ENCODE data around the gene JAG2. TPM values are rescaled to one million over a fixed set of nuclear protein-coding genes. Genes with fewer than 3 reads are reported as not detected.
A peak's percentile ranks its signal among the peaks of the same experiment; 100 is the strongest.

Gene JAG2
- total RNA-seq, 1 experiment from 2014 or later = 85.9 TPM

GRCh38 chr14:105167303-105168092 is 1.1 kb downstream of the JAG2 start (continued):
- TF ChIP-seq FOSL1 (IDR thresholded peaks at IDR 0.05; ENCODE audit: low read depth) (no peak), POLR2AphosphoS5 (IDR thresholded peaks at IDR 0.05; ENCODE audit: low read depth, low read length) (peak; percentile 13; the same call in 1 of the 2 replicates), SRF (IDR thresholded peaks at IDR 0.05; ENCODE audit: low read depth) (no peak), TCF7L2 (IDR thresholded peaks at IDR 0.05; ENCODE audit: borderline replicate concordance, extremely low read depth, insufficient read depth, insufficient read length) (peak; percentile 62), EZH2phosphoT487 (IDR thresholded peaks at IDR 0.05; ENCODE audit: borderline replicate concordance) (no peak), YY1 (IDR thresholded peaks at IDR 0.05; ENCODE audit: extremely low read depth, insufficient replicate concordance, low read depth, low read length) (no peak), ATF3 (IDR thresholded peaks at IDR 0.05) (no peak), EZH2 (IDR thresholded peaks at IDR 0.05) (no peak)

DNA sequence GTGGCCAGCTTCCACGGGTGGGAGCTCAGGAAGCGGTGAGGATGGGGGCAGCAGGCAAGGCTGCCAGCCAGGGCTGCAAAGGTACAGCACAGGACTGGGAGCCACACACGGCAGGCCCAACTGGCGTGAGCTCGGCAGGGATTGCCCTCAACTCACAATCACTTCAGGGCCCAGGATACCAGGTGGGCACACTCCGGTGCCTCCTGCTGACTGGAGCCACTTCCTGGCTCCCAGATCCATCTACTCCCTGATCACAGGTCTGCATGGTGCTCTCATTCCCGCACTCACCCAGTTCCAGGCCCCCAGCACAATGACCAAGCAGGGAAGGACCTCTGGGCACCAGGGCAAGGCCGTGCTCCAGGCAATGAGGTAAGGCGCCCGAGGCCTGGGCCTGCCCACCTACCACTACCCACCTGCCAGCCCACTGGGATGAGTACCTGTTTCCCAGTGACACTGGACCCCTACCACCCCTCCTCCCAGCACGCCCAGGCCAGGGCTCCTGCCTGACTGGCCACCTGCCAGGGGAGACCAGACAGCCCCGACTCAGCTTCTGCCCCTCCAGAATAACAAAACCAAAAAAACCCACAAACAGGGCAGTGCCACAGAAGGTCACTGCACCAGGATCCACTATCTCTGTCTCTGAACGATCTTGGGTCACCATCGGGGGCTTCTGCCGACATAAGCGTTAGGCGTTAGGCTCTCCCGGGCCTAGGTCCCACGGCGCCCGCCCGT is 1.8 kb downstream of the JAG2 start:
- peak overlapping the region; percentile 55 to 65 for H3K4me3 ChIP-seq (replicated peaks in 1 of 2; ENCODE audit: low read depth in 1 of 2, low read length in 2 of 2)
- ChIA-PET CTCF (interaction anchor here (1.5 kb wide), 1 partner anchor 15 kb away, joined by 4 read pairs; no protein-coding TSS in a partner anchor), RAD21 (ENCODE audit: low non-redundant PET in 1 of 2, low total read pairs in 2 of 2, uncharacterized antibody in 2 of 2, unreplicated experiment in 2 of 2) (no interaction called here), POLR2A (no interaction called here)
- H3K36me3 ChIP-seq (ENCODE audit: control insufficient read depth in 1 of 2, insufficient read depth in 2 of 2, low read length in 2 of 2) = peaks cover 0 to 3% of the 10 kb centered on the region in 2 experiments; a peak in 1 of 4 replicates
- H3K4me1 ChIP-seq (ENCODE audit: control insufficient read depth in 1 of 2, insufficient read depth in 2 of 2, low read length in 2 of 2) = peaks cover 45 to 73% of the 10 kb centered on the region in 2 experiments
- H2AFZ ChIP-seq (ENCODE audit: low read depth, low read length, poor library complexity, severe bottlenecking) = no peak overlapping the region
- H3K9ac ChIP-seq (ENCODE audit: low read length) = peak overlapping the region; percentile 94
- DNase-seq (ENCODE audit: low read depth, low spot score) (no peak), ATAC-seq (no peak)
- BruUV-seq (replicated peaks) = TSS peak; percentile 57
- H3K27ac ChIP-seq (ENCODE audit: low read depth, low read length) = peak overlapping the region; percentile 93
- intact Hi-C loops (cut with micrococcal nuclease) = loop anchor here (2.0 to 10.0 kb wide), 2 partner anchors 74 to 192 kb away; partner anchors contain the start of gene AHNAK2
- no peaks in the 10 kb centered on the region for H3K9me3 ChIP-seq (ENCODE audit: control insufficient read depth in 1 of 2, insufficient read depth in 1 of 2, low read depth in 1 of 2, low read length in 2 of 2)
- no peaks in the 10 kb centered on the region for H3K9me2 ChIP-seq (ENCODE audit: insufficient read depth)
- H4K20me1 ChIP-seq (ENCODE audit: insufficient read depth) = no peaks in the 10 kb centered on the region; the same call in 1 of the 2 replicates
- H3K4me2 ChIP-seq (ENCODE audit: low read length) = peak overlapping the region; percentile 98
- H3K79me2 ChIP-seq (ENCODE audit: insufficient read depth, low read length) = peaks cover 58% of the 10 kb centered on the region
- H3K27me3 ChIP-seq (ENCODE audit: insufficient read depth, low read length) = no peaks in the 10 kb centered on the region
- TF ChIP-seq RAD21 (IDR thresholded peaks at IDR 0.05; ENCODE audit: low read depth) (no peak), YY1 (IDR thresholded peaks at IDR 0.05; ENCODE audit: extremely low read depth, insufficient replicate concordance, low read depth, low read length) (no peak), FOSL1 (IDR thresholded peaks at IDR 0.05; ENCODE audit: low read depth) (no peak), ZNF274 (IDR thresholded peaks at IDR 0.05; ENCODE audit: low read depth, low read length) (no peak), POLR2AphosphoS5 (IDR thresholded peaks at IDR 0.05; ENCODE audit: low read depth, low read length) (no peak), EGR1 (IDR thresholded peaks at IDR 0.05; ENCODE audit: low read depth) (no peak), ATF3 (IDR thresholded peaks at IDR 0.05) (no peak), EZH2phosphoT487 (IDR thresholded peaks at IDR 0.05; ENCODE audit: borderline replicate concordance) (no peak), CEBPB (IDR thresholded peaks at IDR 0.05; ENCODE audit: low read depth) (no peak), POLR2A (IDR thresholded peaks at IDR 0.05; ENCODE audit: borderline replicate concordance, extremely low read depth, insufficient read depth, insufficient read length) (no peak)
- TF ChIP-seq, protein P1, sequence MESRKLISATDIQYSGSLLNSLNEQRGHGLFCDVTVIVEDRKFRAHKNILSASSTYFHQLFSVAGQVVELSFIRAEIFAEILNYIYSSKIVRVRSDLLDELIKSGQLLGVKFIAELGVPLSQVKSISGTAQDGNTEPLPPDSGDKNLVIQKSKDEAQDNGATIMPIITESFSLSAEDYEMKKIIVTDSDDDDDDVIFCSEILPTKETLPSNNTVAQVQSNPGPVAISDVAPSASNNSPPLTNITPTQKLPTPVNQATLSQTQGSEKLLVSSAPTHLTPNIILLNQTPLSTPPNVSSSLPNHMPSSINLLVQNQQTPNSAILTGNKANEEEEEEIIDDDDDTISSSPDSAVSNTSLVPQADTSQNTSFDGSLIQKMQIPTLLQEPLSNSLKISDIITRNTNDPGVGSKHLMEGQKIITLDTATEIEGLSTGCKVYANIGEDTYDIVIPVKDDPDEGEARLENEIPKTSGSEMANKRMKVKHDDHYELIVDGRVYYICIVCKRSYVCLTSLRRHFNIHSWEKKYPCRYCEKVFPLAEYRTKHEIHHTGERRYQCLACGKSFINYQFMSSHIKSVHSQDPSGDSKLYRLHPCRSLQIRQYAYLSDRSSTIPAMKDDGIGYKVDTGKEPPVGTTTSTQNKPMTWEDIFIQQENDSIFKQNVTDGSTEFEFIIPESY (IDR thresholded peaks at IDR 0.05; ENCODE audit: extremely low read depth, insufficient replicate concordance, low read length) = no peak
- TF ChIP-seq, protein P2, sequence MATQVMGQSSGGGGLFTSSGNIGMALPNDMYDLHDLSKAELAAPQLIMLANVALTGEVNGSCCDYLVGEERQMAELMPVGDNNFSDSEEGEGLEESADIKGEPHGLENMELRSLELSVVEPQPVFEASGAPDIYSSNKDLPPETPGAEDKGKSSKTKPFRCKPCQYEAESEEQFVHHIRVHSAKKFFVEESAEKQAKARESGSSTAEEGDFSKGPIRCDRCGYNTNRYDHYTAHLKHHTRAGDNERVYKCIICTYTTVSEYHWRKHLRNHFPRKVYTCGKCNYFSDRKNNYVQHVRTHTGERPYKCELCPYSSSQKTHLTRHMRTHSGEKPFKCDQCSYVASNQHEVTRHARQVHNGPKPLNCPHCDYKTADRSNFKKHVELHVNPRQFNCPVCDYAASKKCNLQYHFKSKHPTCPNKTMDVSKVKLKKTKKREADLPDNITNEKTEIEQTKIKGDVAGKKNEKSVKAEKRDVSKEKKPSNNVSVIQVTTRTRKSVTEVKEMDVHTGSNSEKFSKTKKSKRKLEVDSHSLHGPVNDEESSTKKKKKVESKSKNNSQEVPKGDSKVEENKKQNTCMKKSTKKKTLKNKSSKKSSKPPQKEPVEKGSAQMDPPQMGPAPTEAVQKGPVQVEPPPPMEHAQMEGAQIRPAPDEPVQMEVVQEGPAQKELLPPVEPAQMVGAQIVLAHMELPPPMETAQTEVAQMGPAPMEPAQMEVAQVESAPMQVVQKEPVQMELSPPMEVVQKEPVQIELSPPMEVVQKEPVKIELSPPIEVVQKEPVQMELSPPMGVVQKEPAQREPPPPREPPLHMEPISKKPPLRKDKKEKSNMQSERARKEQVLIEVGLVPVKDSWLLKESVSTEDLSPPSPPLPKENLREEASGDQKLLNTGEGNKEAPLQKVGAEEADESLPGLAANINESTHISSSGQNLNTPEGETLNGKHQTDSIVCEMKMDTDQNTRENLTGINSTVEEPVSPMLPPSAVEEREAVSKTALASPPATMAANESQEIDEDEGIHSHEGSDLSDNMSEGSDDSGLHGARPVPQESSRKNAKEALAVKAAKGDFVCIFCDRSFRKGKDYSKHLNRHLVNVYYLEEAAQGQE (IDR thresholded peaks at IDR 0.05; ENCODE audit: low read depth) = no peak
